HepG2 (cell line): ENCODE results near the gene TRIM36. TPM values are rescaled to one million over a fixed set of nuclear protein-coding genes. Genes with fewer than 3 reads are reported as not detected.
A peak's percentile ranks its signal among the peaks of the same experiment; 100 is the strongest.

Experiments used
- ARHGAP35 ChIP-seq: sonication (generic); formaldehyde crosslinking; IDR thresholded peaks from 2 replicates; pipeline ENCODE4 v1.9.0; 2022; ENCODE audit warnings: mild to moderate bottlenecking, inconsistent platforms, moderate library complexity, missing genetic modification reagents, borderline replicate concordance
- GABPB1 ChIP-seq: IDR thresholded peaks from 2 replicates; pipeline ENCODE4 v1.6.1; 2016; ENCODE audit warnings: mild to moderate bottlenecking, missing genetic modification reagents, moderate library complexity, missing compliant biosample characterization
- IRF2 ChIP-seq: IDR thresholded peaks from 2 replicates; pipeline ENCODE4 v1.6.1; 2018; ENCODE audit warnings: missing genetic modification reagents, missing compliant biosample characterization
- KLF15 ChIP-seq: sonication (generic); formaldehyde crosslinking; IDR thresholded peaks from 2 replicates; pipeline ENCODE4 v1.8.1; 2023; ENCODE audit warnings: borderline replicate concordance, mild to moderate bottlenecking, inconsistent platforms, missing genetic modification reagents, mixed read lengths
- PCBP1 ChIP-seq: fragments of 200-400 bp; formaldehyde crosslinking; IDR thresholded peaks from 2 replicates; pipeline ENCODE4 v1.6.1; 2017; ENCODE audit warnings: mild to moderate bottlenecking, low read depth, low read length, borderline replicate concordance
- PHB2 ChIP-seq: fragments of 450-650 bp; IDR thresholded peaks from 2 replicates; pipeline ENCODE4 v1.6.1; 2018; ENCODE audit not compliant: partially characterized antibody
- POGZ ChIP-seq: sonication (generic); formaldehyde crosslinking; IDR thresholded peaks from 2 replicates; pipeline ENCODE4 v1.4.0; 2020; ENCODE audit warnings: mild to moderate bottlenecking, missing genetic modification reagents
- RARG ChIP-seq: sonication (generic); formaldehyde crosslinking; IDR thresholded peaks from 2 replicates; pipeline ENCODE4 v1.4.0; 2020; ENCODE audit warnings: low read depth, mild to moderate bottlenecking, missing genetic modification reagents
- REL ChIP-seq: sonication (generic); formaldehyde crosslinking; conservative IDR thresholded peaks from 2 replicates; pipeline ENCODE4 v1.8.0; 2022; ENCODE audit warnings: mild to moderate bottlenecking, missing genetic modification reagents, moderate library complexity
- RNF2 ChIP-seq: fragments of 450-650 bp; conservative IDR thresholded peaks from 2 replicates; pipeline ENCODE4 v1.6.1; 2016; ENCODE audit warnings: low read depth
- SAFB2 ChIP-seq: sonication (generic); formaldehyde crosslinking; IDR thresholded peaks from 2 replicates; pipeline ENCODE4 v1.5.1; 2020; ENCODE audit warnings: missing genetic modification reagents, low read depth, mild to moderate bottlenecking, borderline replicate concordance
- SCMH1 ChIP-seq: sonication (generic); formaldehyde crosslinking; IDR thresholded peaks from 2 replicates; pipeline ENCODE4 v1.9.0; 2021; ENCODE audit warnings: missing genetic modification reagents, mild to moderate bottlenecking, borderline replicate concordance
- SMARCC2 ChIP-seq: fragments of 450-650 bp; IDR thresholded peaks from 2 replicates; pipeline ENCODE4 v1.6.1; 2017; ENCODE audit warnings: antibody characterized with exemption, mild to moderate bottlenecking
- TARDBP ChIP-seq: sonication (generic); formaldehyde crosslinking; IDR thresholded peaks from 2 replicates; pipeline ENCODE4 v1.8.0; 2022; ENCODE audit warnings: mild to moderate bottlenecking, missing genetic modification reagents
- THAP11 ChIP-seq: IDR thresholded peaks from 2 replicates; pipeline ENCODE4 v1.6.1; 2016; ENCODE audit warnings: missing biosample characterization, missing genetic modification reagents
- ZNF44 ChIP-seq: sonication (generic); formaldehyde crosslinking; IDR thresholded peaks from 2 replicates; pipeline ENCODE4 v1.5.1; 2020; ENCODE audit warnings: mild to moderate bottlenecking, missing genetic modification reagents
- ZNF446 ChIP-seq: sonication (generic); formaldehyde crosslinking; IDR thresholded peaks from 2 replicates; pipeline ENCODE4 v1.5.0; 2020; ENCODE audit warnings: mild to moderate bottlenecking, missing genetic modification reagents
- ZNF510 ChIP-seq: sonication (generic); formaldehyde crosslinking; IDR thresholded peaks from 2 replicates; pipeline ENCODE4 v1.4.0; 2020; ENCODE audit warnings: low read depth, mild to moderate bottlenecking, missing genetic modification reagents
- ZNF607 ChIP-seq: sonication (generic); formaldehyde crosslinking; IDR thresholded peaks from 2 replicates; pipeline ENCODE4 v1.5.1; 2020; ENCODE audit warnings: missing genetic modification reagents, mild to moderate bottlenecking, borderline replicate concordance
- ZNF660 ChIP-seq: sonication (generic); formaldehyde crosslinking; IDR thresholded peaks from 2 replicates; pipeline ENCODE4 v1.5.1; 2020; ENCODE audit warnings: mild to moderate bottlenecking, low read depth, missing genetic modification reagents, borderline replicate concordance
- ZNF737 ChIP-seq: sonication (generic); formaldehyde crosslinking; IDR thresholded peaks from 2 replicates; pipeline ENCODE4 v1.5.0; 2020; ENCODE audit warnings: missing genetic modification reagents, mild to moderate bottlenecking, borderline replicate concordance
- ZNF766 ChIP-seq: sonication (generic); formaldehyde crosslinking; IDR thresholded peaks from 2 replicates; pipeline ENCODE4 v1.5.0; 2020; ENCODE audit warnings: missing genetic modification reagents, borderline replicate concordance
- ZNF781 ChIP-seq: sonication (generic); formaldehyde crosslinking; IDR thresholded peaks from 2 replicates; pipeline ENCODE4 v1.5.1; 2020; ENCODE audit warnings: borderline replicate concordance, mild to moderate bottlenecking, missing genetic modification reagents; ENCODE audit errors: not compliant biosample characterization
- polyA plus RNA-seq, 8 experiments: library from polyadenylated mRNA; depleted of rRNA in 3 of 8; stranded (reverse) in 7 of 8; unstranded in 1 of 8; fragments of >200 nt; fragmentation: Illumina TruSeq in 4 of 8; extraction: Trizol in 4 of 8; gene quantifications; 2 replicates each; pipeline versions ENCODE4 v1.2.1 to v1.2.3, GENCODE V29; 2011 to 2016; ENCODE audit warnings: low read depth in 4 of 8, missing spikeins in 1 of 8, mixed read lengths in 1 of 8; ENCODE audit not compliant: insufficient read depth in 1 of 8
- total RNA-seq, 5 experiments: library from RNA; depleted of rRNA; stranded (reverse); fragments of >200 nt; fragmentation: Illumina TruSeq; extraction: Trizol; gene quantifications; 2 replicates each; pipeline ENCODE4 v1.2.3, GENCODE V29; 2016; ENCODE audit warnings: low read depth in 1 of 5
- TF ChIP-seq, protein P1 (sequence below): sonication (generic); formaldehyde crosslinking; IDR thresholded peaks from 2 replicates; pipeline ENCODE4 v1.5.0; 2020; ENCODE audit warnings: missing genetic modification reagents
- TF ChIP-seq, protein P2 (sequence below): sonication (generic); formaldehyde crosslinking; IDR thresholded peaks from 2 replicates; pipeline ENCODE4 v1.5.1; 2020; ENCODE audit warnings: missing genetic modification reagents, mild to moderate bottlenecking, borderline replicate concordance
- TF ChIP-seq, protein P3 (sequence below): sonication (generic); formaldehyde crosslinking; IDR thresholded peaks from 2 replicates; pipeline ENCODE4 v1.8.1; 2022; ENCODE audit warnings: mild to moderate bottlenecking, missing genetic modification reagents

The TRIM36 gene
- total and polyA plus RNA-seq, 2 of the 13 experiments (the other 11 are each of a cell fraction or from before 2014, with no cell fraction given) = 1.7 to 2.4 TPM

DNA sequence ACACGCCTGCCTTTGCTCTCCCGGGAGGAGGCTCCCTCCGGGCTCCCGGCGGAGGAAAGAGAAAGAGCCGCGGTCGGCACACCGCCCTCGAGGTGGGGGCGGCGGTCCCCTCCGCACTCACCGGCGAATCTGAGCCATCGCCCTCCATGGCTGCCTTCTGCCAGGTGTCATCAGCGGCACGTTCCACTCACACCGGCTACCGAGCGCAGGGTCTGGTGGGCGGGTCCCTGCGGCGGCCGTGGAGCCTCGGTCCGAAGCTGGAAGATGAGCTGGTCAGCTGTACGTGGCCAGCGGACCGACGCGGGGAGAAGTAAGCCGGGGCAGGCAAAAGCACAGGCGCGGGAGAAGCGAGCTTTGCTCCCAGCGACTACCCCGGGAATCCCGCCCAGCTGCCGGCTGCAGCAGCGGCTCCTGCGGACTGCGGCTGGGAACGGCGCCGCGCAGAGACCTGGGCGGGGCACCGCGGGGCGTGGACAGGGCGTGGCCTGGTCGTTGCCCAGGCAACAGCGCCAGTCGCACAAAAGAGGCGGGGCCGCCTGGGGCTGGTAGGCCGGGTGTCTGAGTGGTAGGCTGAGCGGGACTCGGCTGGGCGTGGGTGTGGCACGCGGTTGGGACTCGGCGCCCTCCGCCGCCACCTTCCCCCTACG, at the start of gene TRIM36 (continued):
- TF ChIP-seq, protein P1, sequence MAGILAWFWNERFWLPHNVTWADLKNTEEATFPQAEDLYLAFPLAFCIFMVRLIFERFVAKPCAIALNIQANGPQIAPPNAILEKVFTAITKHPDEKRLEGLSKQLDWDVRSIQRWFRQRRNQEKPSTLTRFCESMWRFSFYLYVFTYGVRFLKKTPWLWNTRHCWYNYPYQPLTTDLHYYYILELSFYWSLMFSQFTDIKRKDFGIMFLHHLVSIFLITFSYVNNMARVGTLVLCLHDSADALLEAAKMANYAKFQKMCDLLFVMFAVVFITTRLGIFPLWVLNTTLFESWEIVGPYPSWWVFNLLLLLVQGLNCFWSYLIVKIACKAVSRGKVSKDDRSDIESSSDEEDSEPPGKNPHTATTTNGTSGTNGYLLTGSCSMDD (CRISPR knock-in tag) = no peak
- no peak; the same call in 1 of the 2 replicates for TF ChIP-seq SAFB2 (CRISPR knock-in tag)
- TF ChIP-seq PCBP1 = no peak
- no peak for TF ChIP-seq ZNF44
- peak; percentile 35; the same call in 1 of the 2 replicates for TF ChIP-seq THAP11 (CRISPR knock-in tag)
- TF ChIP-seq ZNF737 = no peak
- TF ChIP-seq RARG (CRISPR knock-in tag) = no peak
- no peak for TF ChIP-seq REL (CRISPR knock-in tag)
- TF ChIP-seq ZNF660 (CRISPR knock-in tag) = no peak
- peak; percentile 82; the same call in 1 of the 2 replicates for TF ChIP-seq TARDBP (CRISPR knock-in tag)
- peak; percentile 85 for TF ChIP-seq ZNF781
- peak; percentile 40; the same call in 1 of the 2 replicates for TF ChIP-seq ARHGAP35 (CRISPR knock-in tag)
- peak; percentile 74 for TF ChIP-seq POGZ
- no peak for TF ChIP-seq SCMH1 (CRISPR knock-in tag)
- no peak for TF ChIP-seq SMARCC2
- TF ChIP-seq, protein P2, sequence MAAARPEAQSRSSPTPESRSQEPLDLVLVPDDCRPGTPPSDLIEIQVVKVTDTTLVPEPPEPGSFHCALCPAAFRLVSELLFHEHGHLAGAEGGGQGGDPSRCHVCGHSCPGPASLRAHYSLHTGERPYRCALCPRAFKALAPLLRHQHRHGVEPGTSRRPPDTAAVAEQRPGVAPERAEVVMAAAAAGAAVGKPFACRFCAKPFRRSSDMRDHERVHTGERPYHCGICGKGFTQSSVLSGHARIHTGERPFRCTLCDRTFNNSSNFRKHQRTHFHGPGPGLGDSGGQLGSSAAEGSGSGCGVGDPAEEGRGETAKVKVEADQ (CRISPR knock-in tag) = no peak
- TF ChIP-seq IRF2 (CRISPR knock-in tag) = 0 out of 2 replicates have a peak, but pooled peaks have one; percentile 11
- TF ChIP-seq ZNF766 (CRISPR knock-in tag) = no peak; the same call in 1 of the 2 replicates
- 0 out of 2 replicates have a peak, but pooled peaks have one; percentile 71 for TF ChIP-seq RNF2
- TF ChIP-seq ZNF607 (CRISPR knock-in tag) = peak; percentile 59; the same call in 1 of the 2 replicates
- TF ChIP-seq ZNF510 (CRISPR knock-in tag) = no peak
- no peak for TF ChIP-seq KLF15 (CRISPR knock-in tag)
- 0 out of 2 replicates have a peak, but pooled peaks have one; percentile 21 for TF ChIP-seq ZNF446 (CRISPR knock-in tag)
- TF ChIP-seq PHB2 = no peak
- TF ChIP-seq, protein P3, sequence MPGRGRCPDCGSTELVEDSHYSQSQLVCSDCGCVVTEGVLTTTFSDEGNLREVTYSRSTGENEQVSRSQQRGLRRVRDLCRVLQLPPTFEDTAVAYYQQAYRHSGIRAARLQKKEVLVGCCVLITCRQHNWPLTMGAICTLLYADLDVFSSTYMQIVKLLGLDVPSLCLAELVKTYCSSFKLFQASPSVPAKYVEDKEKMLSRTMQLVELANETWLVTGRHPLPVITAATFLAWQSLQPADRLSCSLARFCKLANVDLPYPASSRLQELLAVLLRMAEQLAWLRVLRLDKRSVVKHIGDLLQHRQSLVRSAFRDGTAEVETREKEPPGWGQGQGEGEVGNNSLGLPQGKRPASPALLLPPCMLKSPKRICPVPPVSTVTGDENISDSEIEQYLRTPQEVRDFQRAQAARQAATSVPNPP (CRISPR knock-in tag) = peak; percentile 84
- peak; percentile 79; the same call in 1 of the 2 replicates for TF ChIP-seq GABPB1 (CRISPR knock-in tag)
